NCI-H1417 treated with DMSO at 0.1 percent for 48 hours (cell line): ENCODE data around the gene KRTAP26-1.

Experiments used
- DNase-seq: peaks from one replicate; lab custom pipeline; 2025; lab: John Stamatoyannopoulos, UW

Gene KRTAP26-1

DNA sequence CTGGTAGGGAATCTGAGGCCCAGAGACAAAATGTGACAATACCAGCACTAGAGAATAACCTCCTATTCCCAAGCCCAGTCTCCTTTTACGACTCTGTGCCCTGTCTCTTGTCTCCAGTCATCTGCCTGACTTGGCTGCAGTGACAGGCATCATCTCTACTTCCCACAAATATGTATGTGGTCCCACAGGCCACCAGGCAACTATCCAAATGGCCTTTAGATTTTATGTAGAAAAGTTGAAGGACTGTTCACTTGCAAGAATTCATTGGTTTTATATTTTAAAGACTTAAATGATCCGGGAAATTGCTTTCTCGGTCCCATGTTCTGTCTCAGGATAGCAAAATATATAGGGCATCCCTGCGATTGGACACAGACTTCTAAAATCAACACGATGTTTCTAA is 49.0 kb downstream of the KRTAP26-1 start:
- no peak for DNase-seq

DNA sequence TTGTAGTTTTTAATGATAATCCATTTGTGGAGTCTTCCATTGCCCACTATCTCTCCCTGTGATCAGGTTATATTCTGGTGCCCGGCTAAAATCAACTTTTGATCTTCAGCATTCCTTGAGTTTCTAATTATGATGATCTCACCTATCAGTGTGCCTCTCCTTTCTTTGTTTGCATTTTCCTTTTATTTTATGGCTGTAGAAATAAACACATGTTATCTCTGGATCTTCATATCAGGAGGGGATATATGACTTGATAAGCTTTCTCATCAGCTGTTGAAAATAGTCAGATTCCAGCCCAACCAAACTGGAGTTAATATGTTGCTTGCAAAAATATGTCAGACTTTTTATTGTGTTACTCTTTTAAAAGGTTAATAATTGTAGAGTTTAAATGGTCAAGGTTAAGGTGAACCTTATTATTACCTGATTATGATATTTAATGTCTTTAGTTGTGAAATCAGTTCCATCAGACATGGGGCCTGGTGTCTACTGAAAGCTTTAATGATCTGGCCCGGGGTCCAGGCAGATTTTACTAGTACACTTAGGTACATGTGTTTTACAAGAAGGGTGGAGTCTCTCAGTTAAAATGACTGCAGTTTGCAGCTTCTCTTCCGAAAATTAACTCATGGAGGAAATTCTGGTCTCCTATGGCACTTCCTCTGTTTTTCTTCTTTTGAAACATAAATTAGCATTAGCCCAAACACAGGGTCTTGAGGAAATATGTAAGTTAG is 50.1 kb downstream of the KRTAP26-1 start:
- DNase-seq, result no peak
